Right lobe of liver (tissue), 4 donors: ENCODE results near the gene ACER3.

Experiments
- POLR2A ChIP-seq: fragments of 450-650 bp; IDR thresholded peaks from one replicate; pipeline ENCODE4 v1.6.1; 2017; ENCODE audit warnings: antibody characterized with exemption, mild to moderate bottlenecking
- TF ChIP-seq, protein P1 (sequence below), 4 donors: fragments of 200-600 bp in 3 of 4; fragments of 450-650 bp in 1 of 4; IDR thresholded peaks; one replicate each; pipeline versions ENCODE4 v1.5.1 to v1.8.0; 2016 to 2022; ENCODE audit warnings: antibody characterized with exemption in 4 of 4, mild to moderate bottlenecking in 2 of 4
- donor health status: DM: no; HTN: no; CAD: no.
- donor health status: DM: no; HTN: no; CAD: no.
- donor health status: DM: no; HTN: yes; CAD: no.

DNA sequence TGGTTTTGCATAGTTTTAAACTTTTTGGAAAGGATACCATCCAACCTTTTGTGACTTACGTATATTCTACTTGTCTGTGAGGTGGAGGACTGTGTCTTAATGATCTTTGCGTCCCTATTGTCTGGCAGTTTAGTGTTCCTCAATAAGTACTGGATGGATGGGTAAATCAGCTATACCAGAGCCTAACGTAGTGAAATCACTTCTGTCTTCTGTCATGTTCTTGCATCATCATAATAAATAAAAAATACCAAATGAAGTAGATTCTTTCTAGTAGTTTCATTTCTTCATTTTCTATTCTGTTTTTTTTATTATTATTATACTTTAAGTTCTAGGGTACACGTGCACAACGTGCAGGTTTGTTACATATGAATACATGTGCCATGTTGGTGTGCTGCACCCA is 66.4 kb downstream of the ACER3 start:
- TF ChIP-seq, protein P1, sequence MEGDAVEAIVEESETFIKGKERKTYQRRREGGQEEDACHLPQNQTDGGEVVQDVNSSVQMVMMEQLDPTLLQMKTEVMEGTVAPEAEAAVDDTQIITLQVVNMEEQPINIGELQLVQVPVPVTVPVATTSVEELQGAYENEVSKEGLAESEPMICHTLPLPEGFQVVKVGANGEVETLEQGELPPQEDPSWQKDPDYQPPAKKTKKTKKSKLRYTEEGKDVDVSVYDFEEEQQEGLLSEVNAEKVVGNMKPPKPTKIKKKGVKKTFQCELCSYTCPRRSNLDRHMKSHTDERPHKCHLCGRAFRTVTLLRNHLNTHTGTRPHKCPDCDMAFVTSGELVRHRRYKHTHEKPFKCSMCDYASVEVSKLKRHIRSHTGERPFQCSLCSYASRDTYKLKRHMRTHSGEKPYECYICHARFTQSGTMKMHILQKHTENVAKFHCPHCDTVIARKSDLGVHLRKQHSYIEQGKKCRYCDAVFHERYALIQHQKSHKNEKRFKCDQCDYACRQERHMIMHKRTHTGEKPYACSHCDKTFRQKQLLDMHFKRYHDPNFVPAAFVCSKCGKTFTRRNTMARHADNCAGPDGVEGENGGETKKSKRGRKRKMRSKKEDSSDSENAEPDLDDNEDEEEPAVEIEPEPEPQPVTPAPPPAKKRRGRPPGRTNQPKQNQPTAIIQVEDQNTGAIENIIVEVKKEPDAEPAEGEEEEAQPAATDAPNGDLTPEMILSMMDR (IDR thresholded peaks at IDR 0.05) = no peak
- no peak for TF ChIP-seq POLR2A
